ENCODE data around the gene ABI3BP.

The ABI3BP gene

GRCh38 chr3:100830931-100831330 is 162.3 kb downstream of the ABI3BP start:
- DNase-seq, result no peak

DNA sequence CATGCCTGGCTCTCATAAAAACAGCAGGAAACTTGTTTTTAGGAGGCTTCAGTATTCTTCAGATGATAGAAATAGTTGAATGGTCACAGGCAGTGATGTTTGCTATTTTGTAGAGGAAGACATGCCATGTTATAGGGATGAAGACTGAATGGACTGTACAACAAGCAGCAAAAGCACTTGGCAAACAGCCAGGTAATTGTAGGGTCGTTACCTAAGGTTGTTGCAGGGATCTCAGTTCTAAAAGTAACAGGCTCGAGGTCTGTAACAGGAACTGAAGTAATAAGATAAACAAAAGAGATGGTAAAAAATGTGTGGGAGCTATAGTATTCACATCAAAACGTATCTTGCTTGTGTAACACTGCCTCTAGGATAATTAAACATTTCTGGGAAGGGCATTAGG is 167.6 kb downstream of the ABI3BP start:
- no peak for DNase-seq

DNA sequence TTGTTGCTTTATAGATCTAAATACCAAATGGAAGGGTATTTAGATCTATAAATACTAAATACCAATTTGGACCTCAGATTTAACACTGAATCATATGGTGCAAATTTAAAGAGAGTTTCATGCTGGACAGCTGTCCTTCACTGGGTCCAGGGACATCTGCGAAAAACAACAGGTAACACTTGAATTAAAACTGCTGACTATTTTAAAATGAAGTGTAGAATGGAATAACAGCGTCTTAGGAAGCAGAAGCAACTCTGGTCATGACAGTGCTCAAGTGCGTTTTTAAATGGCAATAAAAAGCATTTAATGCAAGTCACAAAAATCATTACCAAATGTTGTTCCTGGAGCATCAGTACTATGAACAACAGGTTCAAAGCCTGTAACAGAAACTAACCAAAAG is 177.6 kb downstream of the ABI3BP start:
- DNase-seq, result no peak

- DNase-seq, result no peak
These were observed 179.4 kb downstream of the ABI3BP start for GRCh38 chr3:100813828-100814227.

- no peak for DNase-seq
These were observed 181.3 kb downstream of the ABI3BP start for GRCh38 chr3:100811779-100812507.

DNA sequence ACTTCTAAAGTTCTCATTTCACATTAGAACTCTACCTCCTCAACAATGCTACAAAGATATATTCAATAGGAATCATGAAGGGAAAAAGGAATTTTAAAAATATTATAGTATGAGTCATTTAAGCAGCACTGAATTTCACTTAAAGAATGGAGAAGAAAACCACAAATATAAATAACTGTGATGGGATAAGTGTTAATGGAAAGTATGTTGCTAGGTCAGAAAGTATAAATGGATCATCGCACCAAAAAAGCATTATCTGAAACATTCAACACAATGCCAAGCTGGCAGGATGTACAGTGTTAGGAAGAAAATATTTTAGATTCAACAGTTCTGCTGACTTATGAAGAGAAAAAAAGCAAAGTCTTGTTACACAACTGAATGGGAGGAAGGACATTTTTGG is 182.6 kb downstream of the ABI3BP start:
- no peak for DNase-seq

DNA sequence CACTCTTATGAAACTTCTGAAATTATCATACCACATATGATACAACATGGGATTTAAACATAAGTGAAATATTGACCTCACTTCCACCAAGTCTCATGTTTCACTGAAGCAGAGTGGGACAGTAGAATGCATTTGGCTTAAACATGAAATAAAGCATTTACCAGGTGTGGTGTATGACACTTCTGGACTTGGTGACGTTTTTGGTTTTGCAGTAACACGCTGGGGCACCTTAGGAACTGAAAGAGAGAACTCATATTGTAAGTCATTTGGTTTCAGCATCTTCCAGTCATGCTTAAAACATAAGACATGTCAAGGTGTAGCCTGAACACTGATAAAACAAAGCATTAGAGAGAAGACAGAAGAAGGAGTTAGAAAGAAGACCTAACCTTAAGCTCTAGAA is 188.6 kb downstream of the ABI3BP start:
- no peak for DNase-seq

DNA sequence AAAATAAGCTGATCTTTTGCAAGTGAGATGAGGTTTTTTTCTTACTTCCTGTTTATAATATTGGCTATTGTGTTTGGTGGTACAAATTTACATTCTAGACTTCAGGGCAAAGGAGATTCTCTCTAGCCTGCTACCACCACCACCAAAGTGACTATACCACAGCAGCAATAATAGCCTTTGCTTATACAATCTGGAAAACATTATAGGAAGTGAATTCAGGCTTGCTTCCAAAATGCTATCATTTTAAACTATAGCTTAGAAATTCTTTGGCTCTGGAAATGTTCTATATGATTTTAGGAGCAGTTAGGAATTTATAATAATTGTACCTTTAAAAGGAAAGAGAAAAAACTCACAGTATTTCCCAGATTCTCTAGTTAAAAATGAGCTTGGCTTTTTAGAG is 189.5 kb downstream of the ABI3BP start:
- no peak for DNase-seq

- no peak for DNase-seq
These were observed 191.1 kb downstream of the ABI3BP start for GRCh38 chr3:100802126-100802525.

DNA sequence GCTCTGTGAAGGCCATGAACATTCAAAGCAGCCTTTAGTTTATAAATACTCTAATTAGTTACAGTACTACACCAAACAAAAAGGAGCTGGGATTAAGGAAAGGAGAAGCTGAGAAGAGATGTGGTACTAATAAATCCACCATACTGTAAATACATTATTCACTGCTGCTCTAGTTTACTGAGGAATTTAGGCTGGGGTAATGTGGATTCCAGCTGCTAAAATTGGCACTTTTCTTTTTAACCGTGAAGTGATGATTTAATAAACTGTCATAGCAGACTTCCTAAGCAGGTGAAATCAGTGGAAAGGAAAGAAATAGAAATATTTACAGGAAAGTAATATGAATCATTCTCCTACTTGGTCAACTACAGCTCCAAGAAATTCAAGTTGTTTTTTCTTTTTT is 195.2 kb downstream of the ABI3BP start:
- no peak for DNase-seq

DNA sequence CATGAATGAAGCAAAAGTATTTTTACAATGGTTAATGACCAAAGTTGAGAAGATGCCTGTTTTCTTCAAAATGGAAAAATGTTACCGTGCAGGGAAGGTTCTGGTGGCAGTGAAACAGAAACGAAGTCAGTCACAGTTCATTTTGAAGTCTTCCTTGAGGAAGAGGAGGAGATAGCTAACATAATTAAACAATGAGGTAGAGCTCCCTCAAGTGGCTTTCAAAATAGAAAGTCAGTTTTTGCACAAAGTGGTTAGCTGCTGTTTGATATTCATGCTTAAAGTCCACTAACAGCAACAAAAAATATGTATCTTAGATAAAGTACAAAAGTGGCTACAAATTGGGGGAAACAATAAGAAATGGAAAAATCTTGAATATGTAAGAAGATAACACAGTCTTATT is 196.7 kb downstream of the ABI3BP start:
- DNase-seq, result no peak

DNA sequence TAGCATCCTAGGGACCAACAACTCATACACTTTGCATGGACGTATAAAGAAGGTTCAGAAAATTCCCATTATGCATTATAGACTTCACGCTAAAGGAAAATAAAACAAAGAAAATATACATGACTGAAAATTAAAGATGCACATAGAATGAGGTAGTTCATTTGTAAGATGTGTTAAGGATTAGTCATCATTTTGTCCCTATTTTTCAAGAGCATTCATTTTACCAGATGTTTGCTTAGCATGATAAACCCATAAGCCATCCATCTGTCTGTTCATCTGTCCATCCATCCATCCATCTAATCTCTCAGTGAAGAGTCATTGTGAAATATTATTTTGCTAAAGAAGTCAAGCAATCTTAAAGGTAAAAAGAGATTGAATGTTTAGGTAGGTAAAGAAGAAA is 203.6 kb downstream of the ABI3BP start:
- no peak for DNase-seq

DNA sequence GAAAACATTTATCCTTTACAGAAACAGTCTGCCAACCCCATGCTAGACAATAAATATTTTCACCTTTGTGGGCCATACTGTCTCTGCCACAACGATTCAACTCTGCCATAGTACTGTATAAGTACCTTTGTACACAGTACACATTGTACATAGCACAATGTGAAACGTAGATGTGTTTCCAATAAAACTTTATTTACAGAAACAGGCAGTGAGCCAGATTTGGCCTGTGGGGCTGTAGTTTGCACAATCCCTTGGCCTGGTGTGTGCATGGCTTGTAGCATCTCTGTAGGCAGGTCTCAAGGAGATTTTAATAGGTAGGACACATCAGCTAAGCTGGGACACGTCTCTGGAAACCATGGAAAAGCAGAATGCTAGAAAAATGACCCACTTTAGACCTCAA is 209.6 kb downstream of the ABI3BP start:
- DNase-seq, result no peak

DNA sequence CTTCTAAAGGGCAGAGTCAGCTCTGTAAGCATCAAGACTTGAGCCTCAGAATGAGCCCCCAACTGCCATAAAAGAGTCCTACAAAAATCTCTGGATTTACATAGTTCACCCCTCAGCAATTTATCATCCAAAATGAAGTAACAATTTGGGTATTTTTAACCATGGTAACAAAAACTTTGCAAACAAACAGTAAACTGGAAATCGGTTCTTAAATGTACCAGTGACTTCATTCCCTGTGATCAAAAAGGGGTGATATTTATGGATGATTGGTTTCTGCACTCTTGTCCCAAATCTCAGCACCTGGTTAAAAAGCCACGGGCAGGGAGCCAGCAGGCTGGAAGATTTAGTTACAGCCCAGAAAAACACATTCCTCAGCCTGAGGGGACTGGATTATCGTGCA is 210.3 kb downstream of the ABI3BP start:
- DNase-seq, result no peak

GRCh38 chr3:100782348-100782747 is 210.9 kb downstream of the ABI3BP start:
- no peak for DNase-seq

GRCh38 chr3:100781301-100781700 is 211.9 kb downstream of the ABI3BP start:
- DNase-seq, result no peak

GRCh38 chr3:100780071-100780622 is 213.1 kb downstream of the ABI3BP start:
- no peak for DNase-seq

DNA sequence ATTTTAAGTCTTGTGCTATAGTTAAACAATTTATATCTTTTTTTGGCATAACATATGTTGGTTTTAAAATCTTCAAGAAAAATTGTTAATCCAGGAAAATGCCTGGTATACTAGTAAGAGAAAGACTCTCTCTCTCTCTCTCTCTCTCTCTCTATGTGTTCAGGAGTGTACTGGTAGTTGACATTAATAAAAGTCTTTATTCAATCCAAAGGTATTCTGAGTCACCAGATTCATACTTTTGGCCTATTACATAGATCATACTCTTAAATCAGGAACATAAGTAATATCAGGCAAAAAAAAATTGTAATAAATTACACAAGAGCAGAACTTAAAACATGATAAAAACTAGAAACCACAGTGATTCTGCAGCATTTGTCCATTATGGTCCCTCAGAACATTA is 213.7 kb downstream of the ABI3BP start:
- DNase-seq, result no peak

DNA sequence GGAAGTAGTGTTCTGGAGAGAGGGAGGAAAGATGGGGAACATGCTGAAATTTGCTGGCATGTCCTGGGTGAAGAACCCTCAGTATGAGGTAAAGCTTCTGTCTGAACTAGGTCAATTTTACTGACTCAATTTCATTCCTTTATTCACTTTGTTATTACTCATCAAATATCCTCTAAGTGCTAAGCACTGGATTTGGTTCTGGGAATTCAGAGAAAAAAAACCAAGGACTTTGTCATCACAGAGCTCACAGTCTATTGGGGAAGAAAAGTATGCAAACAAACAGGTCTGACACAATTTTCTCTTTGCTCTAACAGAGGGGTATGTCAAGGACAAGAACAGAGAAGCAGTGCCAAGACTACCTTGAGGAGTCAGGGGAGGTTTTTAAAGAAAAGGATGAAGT is 215.9 kb downstream of the ABI3BP start:
- no peak for DNase-seq

DNA sequence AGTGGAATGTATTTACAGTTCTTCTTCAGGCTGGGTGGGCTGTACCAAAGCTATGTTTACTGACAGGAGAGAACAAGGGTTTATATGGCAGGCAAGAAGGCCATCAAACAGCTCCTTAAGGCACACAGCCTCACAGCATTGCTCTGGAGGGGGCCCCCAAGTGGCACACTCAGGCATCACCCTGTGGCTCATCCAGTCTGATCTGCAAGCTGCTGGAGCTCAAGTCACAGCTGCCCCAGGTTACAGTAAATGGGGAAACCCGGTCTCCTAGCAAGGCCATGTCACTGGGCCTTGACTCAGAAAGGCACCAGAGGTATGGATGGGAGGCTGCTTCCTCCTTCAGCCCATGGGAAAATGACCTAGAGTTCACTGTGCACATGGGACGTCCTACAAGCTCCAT is 216.5 kb downstream of the ABI3BP start:
- DNase-seq, result no peak

DNA sequence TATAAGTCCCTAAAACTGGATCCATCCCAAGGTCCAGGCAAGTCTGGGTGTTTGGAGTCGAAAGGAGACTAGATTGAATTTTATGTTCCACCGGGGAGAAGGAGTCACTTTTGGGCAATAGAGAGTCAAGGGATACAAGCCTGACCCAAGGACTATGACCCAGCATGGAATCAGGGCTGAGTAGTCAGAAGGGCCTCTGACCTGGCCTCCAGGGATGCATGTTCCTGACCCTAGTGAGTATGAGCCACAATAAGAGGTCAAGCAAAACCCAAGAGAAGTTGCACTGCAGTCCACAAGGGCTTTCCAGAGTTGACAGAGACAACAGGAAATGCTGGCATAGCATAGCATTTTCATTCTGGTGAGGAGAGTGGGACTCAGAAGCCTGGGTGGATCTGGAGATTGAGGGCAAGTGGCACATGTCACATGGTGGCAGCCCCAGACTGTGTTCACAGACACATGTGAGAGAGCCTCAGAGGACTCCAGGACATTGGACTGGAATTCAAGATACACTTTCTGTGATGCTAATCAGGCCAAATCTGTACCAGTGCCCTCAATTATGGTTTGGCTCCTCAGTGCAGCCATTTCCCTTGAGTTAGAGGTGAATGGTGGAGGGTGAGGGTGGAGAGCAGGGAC is 217.0 kb downstream of the ABI3BP start:
- DNase-seq, result no peak

- no peak for DNase-seq
These were observed 217.6 kb downstream of the ABI3BP start for GRCh38 chr3:100775669-100776068.

DNA sequence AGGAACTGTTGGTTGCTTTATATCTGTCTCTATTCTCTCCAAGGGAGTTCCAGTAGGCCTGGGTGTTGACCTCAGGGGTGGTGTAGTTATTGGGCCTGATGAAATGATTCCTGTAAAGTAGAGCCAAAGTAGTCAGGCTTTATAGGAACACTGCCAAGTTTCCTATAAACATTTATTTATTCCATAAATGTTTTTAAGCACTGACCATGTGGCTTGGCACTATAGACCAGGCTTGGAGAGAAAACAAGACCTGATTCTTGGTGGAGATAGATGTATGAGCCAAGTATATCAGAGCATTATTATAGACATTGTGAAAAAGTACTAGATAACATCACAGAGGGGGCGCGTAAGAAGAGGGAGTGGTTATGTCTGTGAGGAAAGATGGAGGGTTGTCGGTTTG is 218.0 kb downstream of the ABI3BP start:
- DNase-seq, result no peak

DNA sequence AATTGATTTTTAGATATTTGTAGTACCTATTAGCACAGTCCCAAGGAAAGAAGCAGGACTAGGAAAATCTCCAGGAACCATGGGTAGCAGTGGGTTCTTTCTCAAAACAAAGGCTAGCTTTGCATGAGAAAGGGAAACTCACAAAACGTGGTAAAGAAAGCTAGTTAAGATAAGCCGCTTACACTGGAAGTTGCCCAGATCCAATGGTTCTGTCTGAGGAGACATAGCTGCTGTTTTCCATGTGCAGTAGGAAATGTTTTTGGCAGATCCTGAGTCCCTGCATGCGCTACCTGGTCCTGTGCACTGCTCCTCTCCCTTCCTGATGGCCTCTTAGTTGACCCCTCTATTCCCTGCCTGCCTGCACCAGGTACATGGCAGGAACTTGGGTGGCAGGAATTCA is 223.5 kb downstream of the ABI3BP start:
- no peak for DNase-seq

DNA sequence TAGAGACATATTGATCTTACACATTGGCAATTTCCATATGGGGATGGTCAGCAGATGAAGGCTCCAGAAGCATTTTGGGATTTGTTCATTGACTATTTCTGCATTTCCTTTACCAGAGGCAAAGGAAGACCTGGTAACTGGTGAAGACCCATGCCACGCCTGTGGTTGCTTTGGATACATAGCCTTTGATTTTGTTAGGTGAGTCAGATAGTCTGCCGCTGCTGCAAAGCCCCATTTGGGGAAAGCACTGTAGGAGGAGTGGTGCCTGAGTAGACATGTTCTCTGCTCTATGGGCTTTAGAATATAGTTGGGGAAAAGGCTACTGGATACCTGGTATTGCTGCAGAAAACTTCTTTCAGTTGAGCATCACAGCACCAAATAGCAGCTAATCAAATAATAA is 227.2 kb downstream of the ABI3BP start:
- DNase-seq, result no peak

Data from NCI-H1930 (cell line).